HUES6 (cell line): Measurements from ENCODE around the gene ARMH3.

Source experiments
- H3K27ac ChIP-seq: 2 replicates; pipeline ENCODE4 v1.7.0; 2013; ENCODE audit warnings: low read depth, mild to moderate bottlenecking, low read length, inconsistent platforms
- H3K27me3 ChIP-seq: 2 replicates; pipeline ENCODE4 v1.6.1; 2013; ENCODE audit warnings: low read length; ENCODE audit not compliant: control insufficient read depth, insufficient read depth
- H3K36me3 ChIP-seq: 2 replicates; pipeline ENCODE4 v1.6.1; 2013; ENCODE audit warnings: low read length; ENCODE audit not compliant: control insufficient read depth, insufficient read depth
- H3K4me1 ChIP-seq: 2 replicates; pipeline ENCODE4 v1.6.1; 2013; ENCODE audit warnings: low read length; ENCODE audit not compliant: control insufficient read depth, insufficient read depth
- H3K4me3 ChIP-seq: 2 replicates; pipeline ENCODE4 v1.5.1; 2013; ENCODE audit warnings: low read depth, low read length
- H3K9ac ChIP-seq: one replicate; pipeline ENCODE4 v1.6.1; 2013; ENCODE audit warnings: mild to moderate bottlenecking, low read length
- H3K9me3 ChIP-seq: 2 replicates; pipeline ENCODE4 v1.6.1; 2013; ENCODE audit warnings: low read depth, low read length; ENCODE audit not compliant: control insufficient read depth, insufficient read depth

Gene ARMH3

GRCh38 chr10:101850749-101851148 lies 205.2 kb downstream of the ARMH3 start:
- Histone ChIP-seq H3K9me3 (no peaks in the 10 kb centered on the region), H3K27ac (no peak overlapping the region), H3K36me3 (no peaks in the 10 kb centered on the region), H3K9ac (no peak overlapping the region), H3K4me3 (no peak overlapping the region), H3K27me3 (no peaks in the 10 kb centered on the region), H3K4me1 (peaks cover 17% of the 10 kb centered on the region; the same call in 1 of the 2 replicates)

- peaks cover 9% of the 10 kb centered on the region; the same call in 1 of the 2 replicates for H3K27me3 ChIP-seq
- H3K27ac ChIP-seq = no peak overlapping the region
- H3K9ac ChIP-seq = no peak overlapping the region
- H3K9me3 ChIP-seq = no peaks in the 10 kb centered on the region
- H3K4me3 ChIP-seq = no peak overlapping the region
- H3K36me3 ChIP-seq = no peaks in the 10 kb centered on the region
- peaks cover 22% of the 10 kb centered on the region for H3K4me1 ChIP-seq
These were observed 207.1 kb downstream of the ARMH3 start for GRCh38 chr10:101848894-101849351.

- no peak overlapping the region for H3K27ac ChIP-seq
- peaks cover 9% of the 10 kb centered on the region; the same call in 1 of the 2 replicates for H3K27me3 ChIP-seq
- peaks cover 22% of the 10 kb centered on the region for H3K4me1 ChIP-seq
- H3K36me3 ChIP-seq = no peaks in the 10 kb centered on the region
- no peaks in the 10 kb centered on the region for H3K9me3 ChIP-seq
- H3K4me3 ChIP-seq = no peak overlapping the region
- H3K9ac ChIP-seq = no peak overlapping the region
These were observed 207.6 kb downstream of the ARMH3 start for GRCh38 chr10:101848408-101848807.

GRCh38 chr10:101845893-101846292 lies 210.1 kb downstream of the ARMH3 start:
- Histone ChIP-seq H3K27ac (no peak overlapping the region), H3K36me3 (no peaks in the 10 kb centered on the region), H3K4me3 (no peak overlapping the region), H3K4me1 (peaks cover 22% of the 10 kb centered on the region), H3K9me3 (no peaks in the 10 kb centered on the region), H3K9ac (no peak overlapping the region), H3K27me3 (peaks cover 31% of the 10 kb centered on the region)

- H3K36me3 ChIP-seq = no peaks in the 10 kb centered on the region
- peaks cover 18% of the 10 kb centered on the region for H3K4me1 ChIP-seq
- peaks cover 31% of the 10 kb centered on the region for H3K27me3 ChIP-seq
- H3K9ac ChIP-seq = no peak within 1 kb of the TSS
- no peak within 1 kb of the TSS for H3K27ac ChIP-seq
- H3K4me3 ChIP-seq = peak within 1 kb of the TSS; percentile 57
- H3K9me3 ChIP-seq = no peaks in the 10 kb centered on the region
These were observed 212.6 kb downstream of the ARMH3 start, which contains the start of gene KCNIP2 for GRCh38 chr10:101843032-101844021. Gene KCNIP2 (minus strand): TSS chr10:101843800. CDS start chr10:101843568, 232 bp downstream.

- H3K4me1 ChIP-seq = peaks cover 14% of the 10 kb centered on the region
- H3K27me3 ChIP-seq = peaks cover 31% of the 10 kb centered on the region
- no peaks in the 10 kb centered on the region for H3K9me3 ChIP-seq
- no peak overlapping the region for H3K27ac ChIP-seq
- no peaks in the 10 kb centered on the region for H3K36me3 ChIP-seq
- no peak overlapping the region for H3K9ac ChIP-seq
- no peak overlapping the region for H3K4me3 ChIP-seq
These were observed 214.1 kb downstream of the ARMH3 start for GRCh38 chr10:101841826-101842225.

- H3K27me3 ChIP-seq = peaks cover 31% of the 10 kb centered on the region
- H3K4me3 ChIP-seq = peak overlapping the region; percentile 66
- H3K9ac ChIP-seq = no peak overlapping the region
These were observed 215.1 kb downstream of the ARMH3 start for GRCh38 chr10:101840741-101841453.

GRCh38 chr10:101840102-101840684 lies 215.8 kb downstream of the ARMH3 start:
- H3K4me3 ChIP-seq = peak overlapping the region; percentile 66
- H3K4me1 ChIP-seq = peaks cover 19% of the 10 kb centered on the region
- no peaks in the 10 kb centered on the region for H3K9me3 ChIP-seq
- no peak overlapping the region for H3K9ac ChIP-seq
- peaks cover 31% of the 10 kb centered on the region for H3K27me3 ChIP-seq
- H3K36me3 ChIP-seq = no peaks in the 10 kb centered on the region
- H3K27ac ChIP-seq = no peak overlapping the region

More at GRCh38 chr10:101840741-101841453, 215.1 kb downstream of the ARMH3 start:
- H3K27ac ChIP-seq = no peak overlapping the region
- no peaks in the 10 kb centered on the region for H3K36me3 ChIP-seq
- no peaks in the 10 kb centered on the region for H3K9me3 ChIP-seq
- H3K4me1 ChIP-seq = peaks cover 14% of the 10 kb centered on the region

- Histone ChIP-seq H3K36me3 (no peaks in the 10 kb centered on the region), H3K4me3 (peak overlapping the region; percentile 66), H3K4me1 (peaks cover 17% of the 10 kb centered on the region), H3K9me3 (no peaks in the 10 kb centered on the region), H3K27ac (no peak overlapping the region), H3K27me3 (peaks cover 28% of the 10 kb centered on the region), H3K9ac (peak overlapping the region; percentile 5)
These were observed 216.4 kb downstream of the ARMH3 start for GRCh38 chr10:101839416-101840063.

- no peaks in the 10 kb centered on the region for H3K9me3 ChIP-seq
- H3K27ac ChIP-seq = no peak overlapping the region
- H3K9ac ChIP-seq = no peak overlapping the region
- H3K4me1 ChIP-seq = peaks cover 13% of the 10 kb centered on the region
- H3K4me3 ChIP-seq = peak overlapping the region; percentile 66
- H3K36me3 ChIP-seq = no peaks in the 10 kb centered on the region
- H3K27me3 ChIP-seq = peaks cover 22% of the 10 kb centered on the region
These were observed 217.0 kb downstream of the ARMH3 start for GRCh38 chr10:101839002-101839401.
